ENCODE results near the gene RNASE4. TPM values are rescaled to one million over a fixed set of nuclear protein-coding genes. Genes with fewer than 3 reads are reported as not detected.

The RNASE4 gene
- total and polyA plus RNA-seq, 2 donors (not counting 3 experiments of a cell fraction or from before 2014, with no cell fraction given) = 6.9 to 27.4 TPM

GRCh38 chr14:20658246-20658645, 26.1 kb upstream of the RNASE4 start:
- no peak overlapping the region for H3K4me2 ChIP-seq (ENCODE audit: insufficient read depth, low read length)
- intact Hi-C loops (cut with micrococcal nuclease) (no loop called here), dilution Hi-C loops (cut with MboI; ENCODE audit: extremely low pct_ligation_motif_present, low sequenced_read_pairs) (no loop called here)

More at GRCh38 chr14:20658246-20658645, 26.1 kb upstream of the RNASE4 start:
- Histone ChIP-seq H3K9me3 (replicated peaks; ENCODE audit: control insufficient read depth, insufficient read depth, low read length) (no peaks in the 10 kb centered on the region), H2AFZ (ENCODE audit: low read depth, low read length) (no peak overlapping the region), H3K36me3 (ENCODE audit: control insufficient read depth in 2 of 2, extremely low read depth in 1 of 2, insufficient read depth in 2 of 2, low read length in 2 of 2) (no peaks in the 10 kb centered on the region), H3K27ac (ENCODE audit: insufficient read depth, low read depth, low read length) (no peak overlapping the region), H3K9me1 (replicated peaks; ENCODE audit: control insufficient read depth, extremely low read depth, insufficient read depth, low read length) (no peaks in the 10 kb centered on the region), H3K4me1 (ENCODE audit: control insufficient read depth, extremely low read depth, insufficient read depth, low read length) (peaks cover 2% of the 10 kb centered on the region), H3K79me2 (ENCODE audit: control insufficient read depth, insufficient read depth, low read length) (no peaks in the 10 kb centered on the region), H4K20me1 (replicated peaks; ENCODE audit: control insufficient read depth, extremely low read depth, insufficient read depth, low read length) (no peaks in the 10 kb centered on the region), H3K4me3 (replicated peaks in 1 of 3; ENCODE audit: insufficient read depth in 1 of 3, low read depth in 1 of 3, low read length in 3 of 3) (no peak overlapping the region), H3K27me3 (ENCODE audit: control insufficient read depth in 2 of 2, insufficient read depth in 2 of 2, low read length in 2 of 2) (peaks cover 28 to 33% of the 10 kb centered on the region in 2 experiments), H3K9ac (replicated peaks; ENCODE audit: extremely low read depth, insufficient read depth, low read length) (no peak overlapping the region)
- no peak for FAIRE-seq
- ChIA-PET CTCF (interaction anchor here (0.7 to 2.4 kb wide), 3 partner anchors 21 to 199 kb away, joined by 3 to 14 read pairs (median 3); no protein-coding TSS in a partner anchor), POLR2A (no interaction called here)
- TF ChIP-seq MYC (IDR thresholded peaks at IDR 0.05; ENCODE audit: low read depth, low read length) (no peak), GATA2 (IDR thresholded peaks at IDR 0.05; ENCODE audit: insufficient read depth, insufficient read length, low read depth, low read length) (no peak), FOS (IDR thresholded peaks at IDR 0.05; ENCODE audit: borderline replicate concordance, insufficient read depth, low read length) (no peak), POLR2AphosphoS5 (IDR thresholded peaks at IDR 0.05; ENCODE audit: insufficient read depth, low read depth, low read length) (no peak), EZH2 (IDR thresholded peaks at IDR 0.05; ENCODE audit: borderline replicate concordance, low read depth, low read length, severe bottlenecking) (no peak), JUN (IDR thresholded peaks at IDR 0.05; ENCODE audit: borderline replicate concordance, insufficient read depth, insufficient read length, low read depth) (no peak), CTCF (IDR thresholded peaks at IDR 0.05; ENCODE audit: extremely low read depth in 1 of 2, insufficient read depth in 1 of 2, low read depth in 1 of 2, low read length in 2 of 2) (no peak), POLR2A (IDR thresholded peaks at IDR 0.05; ENCODE audit: low read depth, low read length) (no peak), MAX (IDR thresholded peaks at IDR 0.05; ENCODE audit: insufficient read depth, insufficient read length) (no peak)
- no TSS peak for BruUV-seq (replicated peaks)
- no peak for DNase-seq (ENCODE audit: low read depth, low spot score)
